GM18867 (cell line): ENCODE results near the gene TNS4.

Experiments
- ATAC-seq: cut with Tn5 transposase; IDR thresholded peaks from one replicate; pipeline ENCODE4 v1.9.1; 2021; ENCODE audit warnings: mild to moderate bottlenecking, moderate library complexity; ENCODE audit not compliant: unreplicated experiment

TNS4 gene

DNA sequence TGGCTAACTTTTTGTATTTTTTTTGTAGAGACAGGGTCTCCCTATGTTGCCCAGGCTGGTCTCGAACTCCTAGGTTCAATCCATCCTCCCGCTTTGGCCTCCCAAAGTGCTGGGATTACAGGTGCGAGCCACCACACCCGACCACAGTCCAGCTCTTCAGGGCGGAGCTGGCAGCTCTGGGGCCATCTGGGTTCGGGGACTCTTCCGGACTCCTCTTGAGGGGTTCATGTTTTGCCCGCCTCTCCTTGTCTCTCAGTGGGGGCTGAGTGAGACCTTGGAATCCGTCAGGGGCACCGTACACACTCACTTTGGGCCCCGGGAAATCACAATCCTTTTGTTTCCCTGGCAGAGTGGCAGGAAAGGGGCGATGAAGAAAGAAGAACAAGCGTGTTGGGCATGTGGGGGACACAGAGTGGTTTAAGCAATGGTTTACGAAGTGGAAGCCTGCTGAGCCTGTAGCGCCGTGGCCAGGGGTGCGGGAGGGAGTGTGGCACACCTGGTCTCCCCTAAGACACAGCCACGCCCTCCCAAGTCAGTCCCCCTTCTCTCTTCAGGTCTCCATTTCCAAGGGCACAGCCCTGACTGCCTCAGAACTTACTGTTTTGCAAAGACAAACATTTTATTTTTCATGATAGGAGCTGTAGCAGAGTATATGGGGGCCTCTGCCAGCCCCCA, 26.1 kb downstream of the TNS4 start:
- ATAC-seq: no peak

DNA sequence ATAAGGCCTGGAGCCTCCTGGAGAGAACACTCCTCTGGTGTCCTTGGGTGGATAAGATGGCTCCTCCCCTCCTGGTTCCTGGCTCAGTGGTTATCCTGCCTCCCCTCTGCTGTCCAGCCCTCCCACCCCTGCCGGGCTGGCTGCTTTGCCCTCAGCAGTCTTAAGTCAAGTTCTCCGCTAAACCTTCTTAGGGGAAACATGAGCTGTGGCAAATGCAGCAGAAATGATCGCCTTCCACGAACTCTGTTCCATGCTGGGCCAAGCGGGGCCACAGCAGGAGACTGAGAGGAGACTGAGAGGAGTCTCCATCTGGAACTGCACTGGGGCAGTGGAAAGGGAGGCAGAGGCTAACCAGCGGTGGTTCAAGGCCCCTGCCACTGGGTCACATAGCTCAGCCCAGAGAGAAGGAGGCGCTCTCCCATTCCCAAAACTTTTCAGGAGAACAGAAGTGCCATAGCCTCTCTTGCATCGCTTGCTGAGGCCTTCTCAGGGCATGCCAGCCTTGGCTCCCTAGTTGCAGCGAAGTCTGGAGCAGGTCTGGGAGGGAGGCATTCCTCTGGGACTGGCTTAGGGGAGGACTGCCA, 26.9 kb downstream of the TNS4 start:
- no peak for ATAC-seq

DNA sequence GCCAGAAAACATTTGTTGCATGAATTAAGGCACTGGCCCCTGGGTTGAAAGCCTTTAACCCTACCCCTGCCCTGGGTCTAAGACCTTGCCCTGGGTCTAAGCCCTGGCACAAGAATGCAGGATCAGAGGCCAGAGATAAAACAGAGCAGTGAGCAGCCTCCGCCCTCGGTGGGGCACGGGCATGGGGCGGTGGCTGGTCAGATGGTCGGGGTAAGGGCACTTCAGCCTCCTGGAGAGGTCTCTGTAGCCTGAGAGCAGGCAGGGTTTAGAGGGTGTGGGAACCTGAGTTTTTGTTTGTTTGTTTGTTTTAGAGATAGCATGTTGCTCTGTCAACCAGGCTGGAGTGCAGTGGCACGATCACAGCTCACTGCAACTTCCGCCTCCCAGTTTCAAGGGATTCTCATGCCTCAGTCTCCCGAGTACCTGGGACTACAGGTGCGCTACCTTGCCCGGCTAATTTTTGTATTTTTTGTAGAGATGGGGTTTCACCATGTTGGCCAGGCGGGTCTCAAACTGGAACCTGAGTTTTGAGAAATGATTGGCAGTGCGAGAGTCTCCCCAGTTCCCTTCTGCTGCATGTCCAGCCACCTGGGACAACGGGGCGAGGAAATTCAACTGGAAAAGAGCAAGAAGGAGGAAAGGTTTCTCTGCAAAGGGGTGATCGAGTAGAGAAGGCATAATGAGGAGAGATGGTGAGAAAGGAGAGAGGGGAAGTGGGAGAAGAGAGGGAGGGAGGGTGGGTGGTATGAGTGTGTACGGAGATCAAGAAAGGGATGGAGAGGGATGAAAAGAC, 27.7 kb downstream of the TNS4 start:
- ATAC-seq: no peak

DNA sequence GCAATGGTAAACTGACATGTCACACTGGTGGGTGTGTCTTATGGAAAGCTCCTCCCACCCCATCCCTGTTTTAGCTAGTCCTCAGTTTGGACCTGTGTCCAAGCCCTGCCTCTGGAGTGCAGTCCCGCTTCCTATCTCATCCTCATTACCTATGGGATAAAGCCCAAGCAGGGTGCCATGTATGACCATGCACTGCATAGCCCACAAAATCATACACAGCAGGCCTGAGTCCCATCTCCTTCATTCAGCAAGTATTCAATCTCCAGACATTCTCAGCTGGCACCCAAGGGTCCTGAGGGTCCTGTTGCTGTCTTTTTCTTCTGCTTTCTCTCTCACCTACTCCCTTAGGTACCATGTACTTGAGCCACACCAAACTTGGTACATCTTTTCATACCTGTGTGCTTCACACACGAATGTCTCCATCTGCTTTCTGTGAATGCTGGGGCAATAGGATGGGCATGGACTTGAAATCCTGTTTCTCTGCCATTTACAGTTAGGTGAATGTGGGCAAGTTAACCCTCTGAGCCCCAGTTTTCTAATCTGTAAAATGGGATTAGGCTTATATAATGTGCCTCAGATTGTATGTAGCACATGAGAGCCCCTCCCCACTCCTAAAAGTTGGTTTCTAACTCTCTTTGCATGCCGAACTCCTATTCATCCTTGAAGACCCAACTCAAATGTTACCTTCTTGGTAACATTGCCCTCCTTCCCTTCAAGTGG, 28.5 kb downstream of the TNS4 start:
- no peak for ATAC-seq

DNA sequence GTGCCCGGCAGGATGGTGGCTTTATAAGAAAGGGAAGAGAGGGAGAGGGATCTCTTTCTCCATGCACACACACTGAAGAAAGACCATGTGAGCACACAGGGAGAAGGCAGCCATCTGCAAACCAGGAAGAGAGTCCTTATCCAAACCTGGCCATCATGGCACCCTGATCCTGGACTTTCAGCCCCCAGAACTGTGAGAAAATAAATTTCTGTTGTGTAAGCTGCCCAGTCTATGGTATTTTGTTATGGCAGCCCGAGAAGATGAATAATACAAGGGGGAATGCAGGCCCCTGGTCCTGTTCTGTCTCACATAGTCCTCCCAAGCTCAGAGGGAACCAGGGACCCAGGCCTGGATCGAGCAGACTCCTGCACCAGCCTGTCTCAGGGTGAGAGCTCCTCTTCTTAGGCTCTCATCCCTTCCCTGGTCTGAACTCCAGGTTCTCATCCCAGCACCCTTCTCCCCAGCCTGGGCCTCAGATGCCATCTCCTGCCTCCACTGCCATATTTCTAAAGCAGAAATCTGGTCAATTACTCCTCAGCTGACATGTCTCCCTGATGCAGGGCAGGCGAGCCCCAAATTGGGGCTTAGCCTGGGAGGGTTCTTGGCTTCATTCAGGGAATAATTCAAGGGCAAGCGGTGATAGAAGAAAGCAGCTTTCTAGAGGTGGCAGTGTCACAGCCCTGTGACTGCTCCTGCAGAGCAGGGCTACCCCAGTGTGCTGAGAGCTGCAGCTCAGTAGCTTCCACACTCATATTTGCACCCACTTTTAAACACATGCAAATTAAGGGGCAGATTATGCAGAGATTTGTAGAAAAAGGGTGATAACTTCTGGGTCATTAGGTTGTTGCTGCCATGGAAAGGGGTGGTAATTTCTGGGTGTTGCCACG, 29.3 kb downstream of the TNS4 start:
- no peak for ATAC-seq

DNA sequence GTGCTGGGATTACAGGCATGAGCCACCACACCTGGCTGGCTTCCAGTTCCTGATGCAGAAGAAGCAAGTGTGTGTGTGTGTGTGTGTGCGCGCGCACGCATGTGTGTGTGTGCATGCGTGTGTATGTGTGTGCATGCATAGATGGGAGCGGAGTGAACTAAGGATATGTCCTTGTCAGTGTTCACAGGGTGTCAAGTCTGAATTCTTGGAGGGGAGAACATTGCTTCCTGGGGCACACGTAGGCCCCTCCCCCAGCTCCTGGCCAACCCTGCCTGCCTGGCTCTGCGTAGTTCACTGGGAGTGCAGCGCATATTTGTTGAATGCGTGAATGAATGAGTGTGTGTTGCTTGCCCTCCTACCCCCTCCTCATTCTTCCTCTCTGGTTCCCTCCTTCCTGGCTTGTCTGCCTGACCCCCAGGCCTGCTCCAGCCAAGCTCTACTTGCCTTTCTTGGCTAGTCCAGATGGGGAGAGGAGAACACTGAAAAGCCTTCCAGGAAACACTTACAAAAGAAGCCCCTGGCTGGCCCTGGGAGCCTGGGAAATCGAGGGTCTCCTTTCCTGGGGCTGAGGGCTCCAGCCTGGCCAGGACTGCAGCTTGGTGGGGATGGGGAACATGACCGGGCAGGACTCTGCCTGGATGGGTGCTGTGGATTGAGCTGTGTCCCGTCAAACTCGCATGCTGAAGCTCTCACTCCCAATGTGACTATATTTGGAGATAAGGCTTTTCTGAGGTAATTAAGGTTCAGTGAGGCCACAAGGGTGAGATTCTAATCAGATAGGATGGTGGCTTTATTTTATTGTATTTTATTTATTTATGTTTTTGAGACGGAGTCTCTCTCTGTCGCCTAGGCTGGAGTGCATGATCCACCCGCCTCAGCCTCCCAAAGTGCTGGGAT, 30.2 kb downstream of the TNS4 start:
- no peak for ATAC-seq

DNA sequence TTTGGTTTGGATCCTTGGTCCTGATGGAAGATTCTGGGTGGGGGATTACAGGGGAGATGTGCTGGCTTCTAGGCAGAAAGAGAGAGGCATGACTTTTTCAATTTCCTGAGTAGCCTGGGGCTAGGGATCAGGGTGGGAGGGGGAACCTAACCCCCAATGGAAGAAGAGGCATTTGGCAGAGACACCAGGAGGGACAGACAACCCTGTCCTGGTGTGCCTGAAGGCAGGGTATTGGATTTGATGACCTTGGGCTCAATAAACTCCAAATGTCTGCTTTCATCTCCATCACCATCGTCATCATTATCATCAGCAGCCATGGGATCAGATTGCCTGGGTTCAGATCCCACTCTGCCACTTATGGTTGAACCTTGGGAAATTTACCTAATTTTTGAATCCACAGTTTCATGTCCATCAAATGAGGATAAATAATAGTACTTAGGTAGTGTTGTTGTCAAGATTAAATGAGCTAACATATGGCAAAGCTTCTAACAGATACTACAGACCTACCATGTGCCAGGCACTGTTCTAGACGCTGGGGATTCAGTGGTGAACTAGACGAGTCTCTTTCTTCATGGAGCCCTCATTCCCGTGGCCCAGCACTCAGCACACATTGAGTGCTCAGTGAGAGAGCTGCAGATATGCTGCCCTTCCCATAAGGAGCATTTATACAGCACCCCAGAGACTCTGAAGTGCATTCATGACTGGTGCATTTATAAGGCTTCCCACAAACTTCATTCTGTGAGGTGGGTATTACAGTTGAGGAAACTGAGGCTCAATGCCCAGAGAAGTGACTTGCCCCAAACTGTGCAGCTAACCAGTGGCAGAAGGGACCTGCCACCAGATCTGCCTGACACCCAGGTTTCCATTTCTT, 31.4 kb downstream of the TNS4 start:
- ATAC-seq: no peak

DNA sequence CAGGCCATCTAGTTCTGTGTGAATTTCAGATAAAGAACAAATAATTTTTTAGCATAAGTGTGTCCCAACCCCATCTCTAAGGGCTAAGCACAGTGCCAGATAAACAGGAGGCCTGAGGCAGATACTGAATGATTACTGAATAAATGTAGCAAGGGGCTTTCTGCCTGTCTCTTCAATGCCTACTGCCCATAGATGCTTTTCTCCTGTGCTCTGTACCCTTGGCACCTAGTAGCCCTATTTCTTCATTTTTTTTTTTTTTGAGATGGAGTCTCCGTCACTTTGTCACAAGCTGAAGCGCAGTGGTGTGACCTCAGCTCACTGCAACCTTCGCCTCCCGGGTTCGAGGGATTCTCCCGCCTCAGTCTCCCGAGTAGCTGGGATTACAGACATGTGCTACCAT, 32.9 kb downstream of the TNS4 start:
- ATAC-seq: no peak

DNA sequence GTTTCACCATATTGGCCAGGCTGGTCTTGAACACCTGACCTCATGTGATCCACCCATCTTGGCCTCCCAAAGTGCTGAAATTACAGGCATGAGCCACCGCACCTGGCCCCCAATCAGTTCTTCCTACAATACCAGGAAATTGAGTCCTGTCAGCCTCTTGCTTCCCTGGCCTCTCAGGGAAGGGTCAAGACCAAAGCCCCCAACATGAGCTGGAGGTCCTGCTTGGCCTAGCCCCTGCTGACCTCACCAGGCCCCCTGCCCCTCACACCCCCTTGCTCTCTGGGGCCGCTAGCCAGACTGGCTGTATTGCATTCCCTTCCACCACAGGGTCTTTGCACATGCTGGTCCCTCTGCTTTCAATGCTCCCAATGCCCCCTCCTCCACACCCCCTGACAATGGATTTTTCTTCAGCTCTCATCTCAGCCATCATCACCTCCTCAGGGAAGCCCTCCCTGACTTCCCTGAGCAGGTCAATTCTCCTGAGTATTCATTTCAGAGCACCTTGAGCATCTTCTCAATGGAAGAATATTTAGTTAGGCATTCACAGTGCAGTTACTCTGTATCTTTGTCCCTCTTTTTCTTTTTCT, 34.0 kb downstream of the TNS4 start:
- no peak for ATAC-seq

DNA sequence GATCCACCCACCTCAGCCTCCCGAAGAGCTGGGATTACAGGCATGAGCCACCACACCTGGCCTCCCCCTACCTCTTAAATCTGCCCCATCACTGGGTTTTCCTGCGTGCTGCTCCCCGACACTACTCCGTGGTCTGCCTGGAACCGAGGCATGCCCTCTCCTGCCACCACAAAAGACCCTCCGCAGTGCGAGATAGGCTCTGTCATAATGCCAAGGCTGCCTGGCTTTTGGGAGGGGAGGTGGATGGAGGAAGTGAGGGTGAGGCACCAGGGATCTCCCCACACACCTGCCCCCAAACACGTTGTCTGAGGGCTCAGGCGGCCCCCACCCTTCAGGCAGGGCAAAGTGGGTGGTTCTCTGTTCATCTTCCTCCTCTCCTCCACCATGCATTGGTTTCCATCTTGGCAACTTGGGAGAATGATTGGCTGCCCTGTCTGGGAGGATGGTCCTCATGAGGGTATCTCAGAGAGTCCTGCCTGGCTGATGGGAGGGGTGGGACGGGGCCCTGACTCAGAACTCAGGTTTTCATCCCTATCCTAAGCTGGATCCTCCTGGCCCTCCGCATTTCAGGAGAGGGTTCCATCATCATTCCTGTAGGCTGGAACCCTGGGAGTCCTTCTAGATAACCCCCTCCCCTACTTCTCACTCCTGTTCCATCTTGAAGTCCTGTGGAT, 35.0 kb downstream of the TNS4 start:
- ATAC-seq: no peak

DNA sequence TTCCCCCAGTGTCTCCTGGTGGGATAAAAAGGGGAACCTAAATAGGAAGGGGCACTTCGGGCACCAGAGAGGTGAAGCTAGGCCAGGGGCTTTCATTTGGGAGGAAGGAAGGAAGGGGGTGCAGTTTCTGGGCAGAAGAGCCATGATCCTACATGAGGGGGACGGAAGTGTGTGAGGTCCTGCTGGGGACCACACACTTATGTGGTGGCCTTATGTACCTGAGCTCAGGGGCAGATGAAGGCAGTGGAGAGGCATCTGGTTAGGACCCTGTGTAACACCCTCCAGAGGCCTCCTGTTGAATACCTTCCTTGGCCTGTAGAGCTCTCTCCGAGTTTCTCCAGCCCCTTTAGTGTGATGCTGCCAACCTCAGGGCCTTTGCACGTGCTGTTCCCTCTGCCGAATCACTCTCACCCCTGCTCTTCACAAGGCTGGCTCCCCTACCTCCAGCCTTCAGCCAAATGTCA, 37.0 kb downstream of the TNS4 start:
- no peak for ATAC-seq

DNA sequence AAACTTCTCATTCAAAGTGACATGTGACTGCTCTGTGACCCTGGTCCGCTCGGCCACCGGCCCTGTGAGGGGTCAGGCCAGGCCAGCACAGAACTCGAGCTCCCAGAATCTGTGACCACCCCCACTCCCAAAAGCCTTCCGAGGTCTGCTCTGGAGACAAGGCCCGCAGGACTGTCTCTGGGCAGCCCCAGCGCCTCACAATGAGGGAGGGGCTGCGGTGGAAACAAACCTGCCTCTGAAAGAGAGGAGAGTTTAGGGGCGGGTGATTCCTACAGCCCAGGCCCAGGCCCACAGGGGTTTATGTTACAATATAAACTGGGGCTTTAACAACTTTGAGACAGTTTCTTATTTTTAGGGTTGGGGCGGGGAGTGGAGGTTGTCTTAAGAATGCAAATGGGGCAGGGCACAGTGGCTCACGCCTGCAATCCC, 38.3 kb downstream of the TNS4 start:
- ATAC-seq: no peak

DNA sequence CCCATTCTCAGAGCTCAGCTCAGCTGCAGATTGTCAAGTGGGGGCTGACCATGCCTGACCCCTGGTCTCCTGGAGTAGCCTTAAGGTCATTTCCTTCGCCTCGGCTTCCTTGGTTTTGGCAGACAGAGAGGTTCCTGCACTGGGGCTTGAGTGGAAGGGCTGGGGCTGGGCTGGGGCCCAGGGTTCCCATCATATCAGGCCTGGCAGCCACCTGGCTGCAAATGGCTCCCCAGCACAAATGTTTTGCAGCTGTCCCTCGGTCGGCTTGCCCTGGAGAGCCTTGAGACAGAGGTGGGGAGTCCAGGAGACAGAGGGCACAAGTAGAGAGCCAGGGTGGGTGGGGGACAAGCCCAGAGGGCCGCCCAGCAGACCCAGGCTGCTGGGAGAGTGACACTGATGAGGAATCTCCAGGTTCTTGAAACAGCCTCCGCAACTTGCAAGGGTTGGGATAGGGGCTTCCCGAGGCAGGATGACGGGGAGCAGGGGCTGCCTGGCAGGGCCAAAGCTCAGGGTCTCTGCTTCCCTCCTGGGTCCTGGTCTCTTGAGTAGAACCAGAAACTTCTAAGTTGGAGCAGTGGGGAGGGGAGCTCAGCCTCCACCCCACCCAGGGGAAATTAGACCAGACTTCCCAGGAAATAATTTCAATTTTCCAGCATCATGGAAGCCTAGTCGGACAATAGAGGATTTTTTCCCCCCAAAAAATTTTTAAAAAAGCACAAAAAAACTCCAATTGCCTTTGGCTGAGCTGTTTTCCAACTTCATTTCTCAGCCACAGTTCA, 38.9 kb downstream of the TNS4 start:
- ATAC-seq: no peak

DNA sequence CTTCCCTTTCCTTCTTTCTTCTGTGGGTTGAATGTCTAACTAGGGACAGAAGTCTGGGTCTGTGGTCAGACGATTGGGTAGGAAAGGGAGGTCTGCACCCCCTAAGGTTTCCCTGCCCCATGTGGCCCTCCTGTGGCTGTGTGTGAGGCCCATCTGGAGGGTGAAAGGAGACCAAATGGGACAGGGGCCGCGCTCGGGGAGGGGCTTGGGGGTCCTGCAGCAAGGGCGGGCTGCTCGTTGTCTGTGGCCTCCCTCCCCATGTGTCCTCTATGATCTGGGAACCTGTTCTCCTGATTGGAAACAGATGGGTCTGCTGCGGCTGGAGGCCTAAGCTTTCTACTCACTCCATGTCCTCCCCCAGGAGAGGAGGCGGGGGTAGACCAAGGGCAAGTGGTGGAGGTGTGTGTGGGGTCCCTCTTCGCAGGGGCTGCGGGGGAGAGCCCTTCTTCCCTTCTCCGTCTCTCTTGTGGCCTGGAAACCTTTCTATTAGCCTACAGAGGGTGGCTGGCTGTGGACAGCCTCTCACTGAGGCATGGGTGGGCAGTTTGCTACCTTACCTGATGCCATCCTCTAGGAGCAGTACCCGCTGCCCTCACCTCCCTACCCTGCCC, 39.6 kb downstream of the TNS4 start:
- no peak for ATAC-seq

DNA sequence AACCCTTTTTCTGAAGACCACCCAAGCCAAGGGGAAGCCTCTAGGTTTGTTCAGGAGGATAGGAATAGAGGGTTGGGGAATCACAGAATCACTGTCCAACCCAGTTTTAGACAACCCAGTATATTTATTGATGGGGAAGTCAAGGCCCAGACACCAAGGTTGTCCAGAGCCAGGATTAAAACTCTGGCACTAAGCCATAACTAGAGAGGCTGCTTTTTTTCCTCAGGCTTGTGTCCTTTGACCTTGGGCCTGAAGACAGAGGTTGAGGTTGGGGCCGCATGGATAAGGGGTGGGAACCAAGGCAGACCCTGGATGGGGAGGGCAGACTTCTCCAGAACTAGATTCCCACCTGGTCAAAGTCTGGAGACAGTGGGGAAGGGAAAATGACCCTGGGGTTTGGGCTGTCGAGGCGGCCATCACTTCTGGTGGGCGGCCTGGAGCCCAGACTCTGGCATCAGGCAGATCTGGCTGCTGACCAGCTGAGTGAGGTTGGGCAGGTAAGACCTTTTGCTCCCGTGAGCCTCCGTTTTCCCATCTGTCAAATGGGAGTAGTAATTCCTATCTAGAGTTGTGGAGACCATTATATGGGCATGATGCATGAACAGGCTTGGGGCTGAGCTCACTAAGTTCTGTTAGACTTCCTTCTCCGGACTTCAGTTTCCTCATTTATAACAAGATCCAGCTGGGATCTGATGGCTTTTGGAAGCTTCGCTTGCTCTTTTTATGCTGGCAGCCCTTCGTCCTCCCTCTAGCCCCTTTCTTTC, 40.3 kb downstream of the TNS4 start:
- ATAC-seq: no peak

DNA sequence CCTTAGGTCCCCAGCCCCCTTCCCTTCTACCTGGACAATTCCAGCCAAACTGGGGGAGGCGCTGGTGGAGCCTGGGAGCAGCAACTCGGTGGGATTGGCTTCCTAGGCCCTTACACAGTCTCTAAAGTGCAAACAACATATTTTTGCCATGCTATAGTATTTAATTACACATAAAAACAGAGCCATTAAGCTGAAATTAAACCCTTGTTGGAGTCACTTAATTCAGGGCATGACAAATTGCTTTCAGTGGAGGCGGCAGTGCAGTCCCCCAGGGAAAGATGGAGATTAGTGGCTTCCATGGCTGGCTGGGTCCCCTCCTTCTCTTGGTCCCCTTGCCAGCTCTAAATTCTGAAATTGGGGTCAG, 40.8 kb downstream of the TNS4 start:
- ATAC-seq: no peak
